AG10803 (cell line): Measurements from ENCODE around the gene HOGA1.
"Not testable (repeated sequence)": the region's sequence is repeated elsewhere in the genome, so short reads cannot be mapped to it uniquely, and the experiment has no call there.

Experiments used
- DNase-seq: peaks from one replicate; pipeline ENCODE4 v3.0.0; 2010; ENCODE audit warnings: low read depth
- H3K4me3 ChIP-seq: 2 replicates; pipeline ENCODE4 v1.5.1; 2011; ENCODE audit warnings: mild to moderate bottlenecking, low read length, control low read depth
- CTCF ChIP-seq: conservative IDR thresholded peaks from 2 replicates; pipeline ENCODE4 v1.5.1; 2011; ENCODE audit warnings: mild to moderate bottlenecking, low read length, control low read depth, inconsistent platforms

The HOGA1 gene

GRCh38 chr10:97548828-97549455, 35.2 kb upstream of the HOGA1 start:
- no peak for TF ChIP-seq CTCF
- no peak overlapping the region for H3K4me3 ChIP-seq
- DNase-seq = no peak

- TF ChIP-seq CTCF = no peak
- H3K4me3 ChIP-seq = no peak overlapping the region
Measured at GRCh38 chr10:97549587-97550322, 34.4 kb upstream of the HOGA1 start.

DNA sequence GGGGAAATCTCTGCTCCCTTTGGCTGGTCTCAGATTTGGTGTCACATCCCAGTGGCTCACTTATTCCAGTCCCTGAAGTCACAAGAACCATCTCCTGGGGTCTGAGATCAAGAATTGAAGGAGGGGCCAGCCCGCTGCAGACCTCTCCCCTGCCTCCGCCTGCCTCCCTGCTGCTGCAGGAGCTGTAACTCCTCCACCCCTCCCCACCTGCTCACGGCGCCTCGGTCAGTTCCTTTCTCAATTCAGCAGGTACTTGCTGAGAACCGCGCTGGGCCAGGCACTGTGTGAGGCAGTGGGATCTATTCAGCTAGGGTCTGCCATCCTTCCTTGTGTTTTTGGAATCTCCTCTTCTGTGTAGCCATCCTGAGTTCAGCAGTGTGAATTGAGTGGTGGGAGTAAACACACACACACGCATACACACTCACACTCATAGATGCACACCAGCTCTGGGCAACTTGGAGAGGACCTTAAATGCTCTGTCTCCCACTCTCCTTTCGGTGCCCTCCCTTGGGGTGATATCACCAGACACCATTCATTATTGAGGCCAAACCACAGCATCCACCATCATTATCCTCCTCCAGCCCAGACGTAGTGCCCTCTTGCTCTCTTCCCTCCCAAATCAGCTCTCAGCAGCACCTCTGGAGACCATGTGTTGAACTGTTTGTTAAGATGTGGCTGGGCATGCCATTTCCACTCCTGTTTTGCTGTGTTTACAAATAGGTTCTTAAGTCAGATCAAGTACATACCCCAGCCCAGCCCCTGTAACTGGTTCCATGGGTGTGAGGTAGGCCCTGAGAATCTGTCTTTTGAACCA, 33.6 kb upstream of the HOGA1 start:
- TF ChIP-seq CTCF = no peak; the same call in 1 of the 2 replicates
- no peak overlapping the region for H3K4me3 ChIP-seq
- no peak for DNase-seq

More at GRCh38 chr10:97549587-97550322, 34.4 kb upstream of the HOGA1 start:
- no peak for DNase-seq

DNA sequence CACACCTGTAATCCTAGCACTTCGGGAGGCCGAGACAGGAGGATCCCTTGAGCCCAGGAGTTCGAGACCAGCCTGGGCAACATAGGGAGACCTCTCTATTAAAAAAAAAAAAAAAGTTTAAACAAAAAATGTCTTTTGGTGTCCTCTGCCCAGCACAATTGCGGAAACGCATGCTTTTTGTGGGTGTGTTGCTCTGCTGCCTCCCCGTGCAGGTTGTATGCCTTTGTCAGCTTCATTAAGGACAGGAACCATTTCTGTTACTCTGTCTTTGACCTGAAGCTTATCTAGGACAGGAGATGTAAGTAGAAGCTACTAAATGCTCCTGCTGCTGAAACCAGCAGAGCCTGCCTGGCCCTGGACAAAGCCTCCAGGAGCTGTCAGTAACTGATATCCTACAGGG, 32.9 kb upstream of the HOGA1 start:
- no peak overlapping the region for H3K4me3 ChIP-seq
- TF ChIP-seq CTCF = no peak
- DNase-seq = no peak

- H3K4me3 ChIP-seq = no peak overlapping the region
- DNase-seq = peak; percentile 69
- peak; percentile 92 for TF ChIP-seq CTCF
Measured at GRCh38 chr10:97553575-97554031, 30.6 kb upstream of the HOGA1 start.

DNA sequence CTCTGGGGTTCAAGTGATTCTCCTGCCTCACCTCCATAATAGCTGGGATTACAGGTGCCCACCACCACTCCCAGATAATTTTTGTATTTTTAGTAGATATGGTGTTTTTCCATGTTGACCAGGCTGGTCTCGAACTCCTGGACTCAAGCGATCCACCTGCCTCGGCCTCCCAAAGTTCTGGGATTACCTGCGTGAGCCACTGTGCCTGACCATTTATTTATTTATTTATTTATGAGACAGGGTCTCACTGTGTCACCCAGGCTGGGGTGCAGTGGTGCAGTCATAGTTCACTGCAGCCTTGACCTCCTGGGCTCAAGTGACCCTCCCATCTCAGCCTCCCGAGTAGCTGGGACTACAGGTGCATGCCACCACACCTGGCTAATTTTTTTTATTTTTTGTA, 29.9 kb upstream of the HOGA1 start:
- not testable (repeated sequence) for DNase-seq

DNA sequence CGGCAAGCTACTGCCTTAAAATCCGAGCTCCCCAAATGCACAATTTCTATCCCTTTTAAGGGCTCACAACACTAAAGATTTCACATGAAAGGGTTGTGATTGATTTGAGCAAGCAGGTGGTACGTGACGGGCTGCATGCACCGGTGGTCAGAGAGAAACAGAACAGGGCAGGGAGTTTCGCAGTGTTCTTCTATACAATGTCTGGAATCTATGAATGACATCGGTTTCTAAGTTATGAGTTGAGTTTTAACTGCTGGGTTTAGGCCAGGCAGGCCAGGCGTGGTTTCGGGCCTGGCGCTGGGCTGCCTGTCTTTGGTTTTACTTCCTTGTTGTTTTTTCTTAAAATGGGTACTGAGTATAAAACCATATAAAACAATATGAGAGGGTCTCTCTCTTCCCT, 28.6 kb upstream of the HOGA1 start:
- DNase-seq, H3K4me3 ChIP-seq: not testable (repeated sequence)

More for the DNA sequence above, 29.9 kb upstream of the HOGA1 start:
- not testable (repeated sequence) for H3K4me3 ChIP-seq

GRCh38 chr10:97560731-97561381, 23.3 kb upstream of the HOGA1 start:
- peak; percentile 38 for DNase-seq
- peak overlapping the region; percentile 32 for H3K4me3 ChIP-seq

DNA sequence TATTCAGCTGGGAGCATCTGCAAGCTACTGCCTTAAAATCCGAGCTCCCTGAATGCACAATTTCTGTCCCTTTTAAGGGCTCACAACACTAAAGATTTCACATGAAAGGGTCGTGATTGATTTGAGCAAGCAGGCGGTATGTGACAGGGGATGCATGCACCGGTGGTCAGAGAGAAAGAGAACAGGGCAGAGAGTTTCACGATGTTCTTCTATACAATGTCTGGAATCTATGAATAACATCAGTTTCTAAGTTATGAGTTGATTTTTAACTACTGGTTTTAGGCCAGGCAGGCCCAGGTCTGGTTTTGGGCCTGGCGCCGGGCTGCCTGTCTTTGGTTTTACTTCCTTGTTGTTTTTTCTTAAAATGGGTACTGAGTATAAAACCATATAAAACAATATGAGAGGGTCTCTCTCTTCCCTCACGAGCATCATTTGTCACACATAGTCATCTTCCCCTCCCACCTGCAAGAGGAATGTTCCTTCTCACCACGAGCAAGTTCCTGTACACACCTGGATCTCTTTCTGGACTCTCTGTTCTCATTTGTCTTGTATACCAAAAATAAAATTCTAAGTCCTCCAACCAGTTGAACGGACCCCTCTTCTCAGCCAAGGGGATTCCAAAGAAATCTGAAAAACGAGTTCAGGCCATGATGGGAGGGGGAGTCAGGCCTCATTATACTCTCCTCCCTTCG, 22.7 kb upstream of the HOGA1 start:
- DNase-seq, H3K4me3 ChIP-seq: not testable (repeated sequence)

DNA sequence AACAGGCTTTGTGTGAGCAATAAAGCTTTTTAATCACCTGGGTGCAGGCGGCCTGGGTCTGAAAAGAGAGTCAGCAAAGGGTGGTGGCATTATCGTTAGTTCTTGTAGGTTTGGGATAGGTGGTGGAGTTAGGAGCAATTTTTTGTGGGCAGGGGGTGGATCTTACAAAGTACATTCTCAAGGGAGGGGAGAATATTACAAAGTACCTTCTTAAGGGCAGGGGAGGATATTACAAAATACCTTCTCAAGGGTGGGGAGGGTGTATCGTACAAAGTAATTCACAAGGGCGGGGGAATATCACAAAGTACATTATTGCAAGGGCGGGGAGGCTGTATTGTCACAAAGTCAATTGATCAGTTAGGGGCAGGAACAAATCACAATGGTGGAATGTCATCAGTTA, 21.9 kb upstream of the HOGA1 start:
- DNase-seq, H3K4me3 ChIP-seq: not testable (repeated sequence)
